Measurements from ENCODE around the gene SEPHS1.
"Not testable (repeated sequence)": the region's sequence is repeated elsewhere in the genome, so short reads cannot be mapped to it uniquely, and the experiment has no call there.

Gene SEPHS1

GRCh38 chr10:13291821-13292773 is 56.0 kb downstream of the SEPHS1 start:
- ATAC-seq (no peak), DNase-seq (ENCODE audit: low spot score in 2 of 2) (no peak)
- no peak overlapping the region for H3K4me3 Mint-ChIP-seq
- peak overlapping the region; percentile 46 for H3K27ac Mint-ChIP-seq
- peaks cover 15% of the 10 kb centered on the region for H3K4me1 Mint-ChIP-seq
- no peaks in the 10 kb centered on the region for H3K9me3 Mint-ChIP-seq
- peaks cover 18% of the 10 kb centered on the region for H3K36me3 Mint-ChIP-seq

- DNase-seq (ENCODE audit: low spot score in 2 of 2) (no peak), ATAC-seq (no peak)
- peaks cover 15% of the 10 kb centered on the region for H3K4me1 Mint-ChIP-seq
- H3K9me3 Mint-ChIP-seq, result no peaks in the 10 kb centered on the region
- H3K27ac Mint-ChIP-seq, result no peak overlapping the region
- no peak overlapping the region for H3K4me3 Mint-ChIP-seq
- H3K36me3 Mint-ChIP-seq, result peaks cover 18% of the 10 kb centered on the region
Measured at GRCh38 chr10:13291061-13291460, 57.0 kb downstream of the SEPHS1 start.

GRCh38 chr10:13284050-13284449 is 64.0 kb downstream of the SEPHS1 start:
- ATAC-seq (no peak), DNase-seq (ENCODE audit: low spot score in 2 of 2) (no peak)
- H3K4me1 Mint-ChIP-seq, result peaks cover 15% of the 10 kb centered on the region
- H3K27ac Mint-ChIP-seq, result no peak overlapping the region
- H3K4me3 Mint-ChIP-seq, result no peak overlapping the region
- peaks cover 21% of the 10 kb centered on the region for H3K36me3 Mint-ChIP-seq
- H3K9me3 Mint-ChIP-seq, result no peaks in the 10 kb centered on the region

- not testable (repeated sequence) for ATAC-seq; H3K4me1 Mint-ChIP-seq; H3K9me3 Mint-ChIP-seq; DNase-seq (ENCODE audit: low spot score in 2 of 2); H3K27ac Mint-ChIP-seq; H3K4me3 Mint-ChIP-seq
- peaks cover 21% of the 10 kb centered on the region for H3K36me3 Mint-ChIP-seq
Measured at GRCh38 chr10:13282348-13282747, 65.7 kb downstream of the SEPHS1 start.

- no peak for DNase-seq (ENCODE audit: low spot score in 2 of 2)
- H3K27ac Mint-ChIP-seq, result no peak overlapping the region
- H3K9me3 Mint-ChIP-seq, result no peaks in the 10 kb centered on the region
- peaks cover 14% of the 10 kb centered on the region for H3K36me3 Mint-ChIP-seq
- ATAC-seq, result no peak
- peaks cover 2% of the 10 kb centered on the region for H3K4me1 Mint-ChIP-seq
- H3K4me3 Mint-ChIP-seq, result no peak overlapping the region
Measured at GRCh38 chr10:13276749-13277365, 71.2 kb downstream of the SEPHS1 start.

GRCh38 chr10:13276146-13276545 is 71.9 kb downstream of the SEPHS1 start:
- H3K27ac Mint-ChIP-seq, H3K9me3 Mint-ChIP-seq: not testable (repeated sequence)

GRCh38 chr10:13272164-13272571 is 75.9 kb downstream of the SEPHS1 start:
- DNase-seq (ENCODE audit: low spot score in 2 of 2), result no peak
- ATAC-seq, result no peak
- no peak overlapping the region for H3K4me3 Mint-ChIP-seq
- H3K27ac Mint-ChIP-seq, result no peak overlapping the region
- H3K4me1 Mint-ChIP-seq, result peaks cover 11% of the 10 kb centered on the region
- H3K36me3 Mint-ChIP-seq, result no peaks in the 10 kb centered on the region
- H3K9me3 Mint-ChIP-seq, result no peaks in the 10 kb centered on the region

More at GRCh38 chr10:13276146-13276545, 71.9 kb downstream of the SEPHS1 start:
- H3K36me3 Mint-ChIP-seq; H3K4me3 Mint-ChIP-seq; H3K4me1 Mint-ChIP-seq; DNase-seq (ENCODE audit: low spot score in 2 of 2); ATAC-seq: not testable (repeated sequence)

GRCh38 chr10:13271552-13272163 is 76.4 kb downstream of the SEPHS1 start:
- Mint-ChIP-seq H3K9me3 (no peaks in the 10 kb centered on the region), H3K36me3 (no peaks in the 10 kb centered on the region), H3K4me1 (peaks cover 11% of the 10 kb centered on the region), H3K27ac (peak overlapping the region; percentile 68), H3K4me3 (no peak overlapping the region)
- peak; percentile 82 for ATAC-seq
- peak; percentile 12 to 71 for DNase-seq (ENCODE audit: low spot score in 2 of 2)

GRCh38 chr10:13270877-13271551 is 77.1 kb downstream of the SEPHS1 start:
- peak overlapping the region; percentile 68 for H3K27ac Mint-ChIP-seq
- H3K4me1 Mint-ChIP-seq, result peaks cover 11% of the 10 kb centered on the region
- DNase-seq (ENCODE audit: low spot score in 2 of 2) (no peak), ATAC-seq (no peak)
- no peaks in the 10 kb centered on the region for H3K9me3 Mint-ChIP-seq
- H3K36me3 Mint-ChIP-seq, result no peaks in the 10 kb centered on the region
- no peak overlapping the region for H3K4me3 Mint-ChIP-seq

- Mint-ChIP-seq H3K4me3 (no peak overlapping the region), H3K27ac (no peak overlapping the region), H3K36me3 (no peaks in the 10 kb centered on the region), H3K9me3 (no peaks in the 10 kb centered on the region), H3K4me1 (peaks cover 11% of the 10 kb centered on the region)
- ATAC-seq, result no peak
- no peak for DNase-seq (ENCODE audit: low spot score in 2 of 2)
Measured at GRCh38 chr10:13268841-13269240, 79.3 kb downstream of the SEPHS1 start.

GRCh38 chr10:13268310-13268709 is 79.8 kb downstream of the SEPHS1 start:
- H3K4me3 Mint-ChIP-seq, result no peak overlapping the region
- H3K9me3 Mint-ChIP-seq, result no peaks in the 10 kb centered on the region
- H3K4me1 Mint-ChIP-seq, result peaks cover 11% of the 10 kb centered on the region
- DNase-seq (ENCODE audit: low spot score in 2 of 2), result no peak
- H3K36me3 Mint-ChIP-seq, result no peaks in the 10 kb centered on the region
- ATAC-seq, result no peak
- H3K27ac Mint-ChIP-seq, result no peak overlapping the region
